CD14-positive monocyte (primary cell): Measurements from ENCODE around the gene MAP3K3. TPM values are rescaled to one million over a fixed set of nuclear protein-coding genes. Genes with fewer than 3 reads are reported as not detected.

Experiments
- DNase-seq, 3 donors: peaks; one replicate each; pipeline ENCODE4 v3.0.0-alpha.2; 2011 to 2022
- H2AFZ ChIP-seq: 2 replicates; pipeline ENCODE4 v1.6.0; 2012; ENCODE audit warnings: mild to moderate bottlenecking, low read depth, low read length, inconsistent platforms; ENCODE audit not compliant: insufficient read depth, poor library complexity, severe bottlenecking
- H3K27ac ChIP-seq, 2 donors: 1 replicate in 1 of 2; 2 replicates in 1 of 2; pipeline ENCODE4 v1.5.1; 2012 to 2013; ENCODE audit warnings: low read length in 2 of 2, control low read depth in 1 of 2, inconsistent platforms in 1 of 2, low read depth in 1 of 2, mild to moderate bottlenecking in 1 of 2
- H3K27me3 ChIP-seq, 2 donors: one replicate each; pipeline versions ENCODE4 v1.6.0 to v1.6.1; 2011 to 2013; ENCODE audit warnings: low read length in 2 of 2; ENCODE audit not compliant: control insufficient read depth in 2 of 2, insufficient read depth in 2 of 2
- H3K36me3 ChIP-seq, 2 donors: replicated peaks in 1 of 2; 1 replicate in 1 of 2; 2 replicates in 1 of 2; pipeline versions ENCODE4 v1.5.1 to v1.6.1; 2012 to 2013; ENCODE audit warnings: low read length in 2 of 2, control low read depth in 1 of 2, inconsistent platforms in 1 of 2, mild to moderate bottlenecking in 1 of 2; ENCODE audit not compliant: insufficient read depth in 2 of 2, control insufficient read depth in 1 of 2
- H3K4me1 ChIP-seq, 2 donors: 1 replicate in 1 of 2; 2 replicates in 1 of 2; pipeline versions ENCODE4 v1.5.1 to v1.6.1; 2012 to 2013; ENCODE audit warnings: low read length in 2 of 2, control low read depth in 1 of 2, inconsistent platforms in 1 of 2, mild to moderate bottlenecking in 1 of 2, moderate library complexity in 1 of 2; ENCODE audit not compliant: insufficient read depth in 2 of 2, control insufficient read depth in 1 of 2
- H3K4me2 ChIP-seq: replicated peaks from 2 replicates; pipeline ENCODE3; 2012; ENCODE audit warnings: low read length, moderate library complexity, mild to moderate bottlenecking; ENCODE audit not compliant: poor library complexity, severe bottlenecking; ENCODE audit errors: extremely low read depth
- H3K4me3 ChIP-seq, 3 experiments: fragments of 200-600 bp in 1 of 3; sonication (generic) in 1 of 3; replicated peaks in 1 of 3; 1 replicate in 2 of 3; 2 replicates in 1 of 3; pipeline ENCODE4 v1.5.1; 2011 to 2013; ENCODE audit warnings: low read length in 3 of 3, mild to moderate bottlenecking in 3 of 3, control low read depth in 2 of 3, low read depth in 2 of 3, inconsistent platforms in 1 of 3, moderate library complexity in 1 of 3
- H3K79me2 ChIP-seq: 2 replicates; pipeline ENCODE4 v1.6.0; 2012; ENCODE audit warnings: mild to moderate bottlenecking, control low read depth, inconsistent platforms, low read length, moderate library complexity; ENCODE audit not compliant: insufficient read depth
- H3K9ac ChIP-seq: 2 replicates; pipeline ENCODE4 v1.6.0; 2017; ENCODE audit warnings: low read length, mild to moderate bottlenecking; ENCODE audit not compliant: insufficient read depth, poor library complexity, severe bottlenecking
- H3K9me3 ChIP-seq, 2 donors: replicated peaks in 1 of 2; 1 replicate in 1 of 2; 2 replicates in 1 of 2; pipeline versions ENCODE4 v1.5.1 to v1.6.1; 2012 to 2013; ENCODE audit warnings: low read length in 2 of 2, control low read depth in 1 of 2; ENCODE audit not compliant: control insufficient read depth in 1 of 2, insufficient read depth in 1 of 2
- H4K20me1 ChIP-seq: 2 replicates; pipeline ENCODE4 v1.6.0; 2012; ENCODE audit warnings: mild to moderate bottlenecking, low read length, control low read depth, moderate library complexity; ENCODE audit not compliant: insufficient read depth
- H3K27ac Mint-ChIP-seq, 7 donors: one replicate each; pipeline ENCODE4 v1.8.0; 2020; ENCODE audit warnings: mild to moderate bottlenecking in 7 of 7, mixed read lengths in 7 of 7, moderate library complexity in 6 of 7, inconsistent platforms in 2 of 7
- H3K27me3 Mint-ChIP-seq, 3 donors: one replicate each; pipeline ENCODE4 v1.8.0; 2021 to 2022; ENCODE audit warnings: low read depth in 3 of 3, mild to moderate bottlenecking in 3 of 3, mixed read lengths in 3 of 3, moderate library complexity in 3 of 3, inconsistent platforms in 1 of 3
- H3K36me3 Mint-ChIP-seq, 2 donors: one replicate each; pipeline ENCODE4 v1.8.0; 2020; ENCODE audit warnings: mixed read lengths in 2 of 2, inconsistent platforms in 1 of 2, mild to moderate bottlenecking in 1 of 2
- H3K4me1 Mint-ChIP-seq: one replicate; pipeline ENCODE4 v1.8.0; 2020; ENCODE audit warnings: mild to moderate bottlenecking, mixed read lengths
- H3K4me3 Mint-ChIP-seq, 2 donors: one replicate each; pipeline ENCODE4 v1.8.0; 2020; ENCODE audit warnings: mild to moderate bottlenecking in 2 of 2, mixed read lengths in 2 of 2, moderate library complexity in 1 of 2
- H3K9me3 Mint-ChIP-seq, 7 donors: one replicate each; pipeline ENCODE4 v1.8.0; 2020 to 2022; ENCODE audit warnings: mixed read lengths in 7 of 7, mild to moderate bottlenecking in 6 of 7, moderate library complexity in 6 of 7, inconsistent platforms in 2 of 7
- WGBS: methylation state at CpG from one replicate; pipeline ENCODE4 v1.1.5; 2013; ENCODE audit warnings: missing lambda C conversion rate; ENCODE audit not compliant: insufficient coverage; 5-methylcytosine and 5-hydroxymethylcytosine counted together
- intact Hi-C, 2 donors: fragments of 100-400 bp; cut with micrococcal nuclease; formaldehyde crosslinking; loops; one replicate each; pipeline versions ENCODE4 v1.15.0 to v1.15.1; 2023
- polyA plus RNA-seq, 3 donors: library from polyadenylated mRNA; depleted of rRNA in 1 of 3; unstranded in 2 of 3; stranded (reverse) in 1 of 3; fragments of 300-500 nt in 2 of 3; fragments of >200 nt in 1 of 3; fragmentation: Illumina TruSeq in 2 of 3; gene quantifications; 1 replicate in 2 of 3; 2 replicates in 1 of 3; pipeline ENCODE4 v1.2.3, GENCODE V29; 2012 to 2021
- TF ChIP-seq, protein P1 (sequence below): fragments of 200-600 bp; IDR thresholded peaks from one replicate; pipeline ENCODE4 v1.8.0; 2022; ENCODE audit warnings: antibody characterized with exemption, mild to moderate bottlenecking

Gene MAP3K3
- polyA plus RNA-seq, 3 donors: 52.2 to 219 (median 63.6) TPM

DNA sequence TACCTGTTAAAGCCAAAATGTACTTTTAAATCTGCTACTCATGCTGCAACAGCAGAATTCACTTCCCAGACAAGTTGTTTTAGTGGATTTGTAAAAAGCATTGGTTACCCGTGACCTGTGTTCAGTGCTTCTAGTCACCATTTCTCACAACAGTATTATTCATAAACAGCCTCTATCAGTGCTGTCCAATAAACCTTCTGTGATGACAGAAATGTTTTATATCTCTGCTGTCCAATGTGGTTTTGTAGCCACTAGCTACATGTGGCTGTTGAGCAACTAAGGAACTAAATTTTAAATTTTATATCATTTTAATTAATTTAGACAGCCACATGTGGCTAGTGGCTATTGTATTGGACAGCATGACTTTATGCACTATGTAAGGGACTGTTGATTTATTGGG lies 12.6 kb downstream of the MAP3K3 start:
- no CpG with 5 or more reads among the region's 1 CpG for WGBS
- Histone ChIP-seq H3K36me3 (peaks cover 61 to 87% of the 10 kb centered on the region in 2 donors), H3K4me2 (peak overlapping the region; percentile 44), H3K9ac (peak overlapping the region; percentile 15), H3K27ac (peak overlapping the region; percentile 8 to 78), H3K79me2 (peaks cover 76% of the 10 kb centered on the region), H3K9me3 (no peaks in the 10 kb centered on the region), H3K27me3 (no peaks in the 10 kb centered on the region), H3K4me1 (peaks cover 38 to 50% of the 10 kb centered on the region in 2 donors), H4K20me1 (peaks cover 76% of the 10 kb centered on the region), H2AFZ (no peak overlapping the region), H3K4me3 (peak overlapping the region in 1 of 3 experiments; percentile 27)
- intact Hi-C loops: loop anchor here in 1 of 2 donors (2.0 kb wide), 1 partner anchor 14 kb away; no protein-coding TSS in a partner anchor
- TF ChIP-seq, protein P1, sequence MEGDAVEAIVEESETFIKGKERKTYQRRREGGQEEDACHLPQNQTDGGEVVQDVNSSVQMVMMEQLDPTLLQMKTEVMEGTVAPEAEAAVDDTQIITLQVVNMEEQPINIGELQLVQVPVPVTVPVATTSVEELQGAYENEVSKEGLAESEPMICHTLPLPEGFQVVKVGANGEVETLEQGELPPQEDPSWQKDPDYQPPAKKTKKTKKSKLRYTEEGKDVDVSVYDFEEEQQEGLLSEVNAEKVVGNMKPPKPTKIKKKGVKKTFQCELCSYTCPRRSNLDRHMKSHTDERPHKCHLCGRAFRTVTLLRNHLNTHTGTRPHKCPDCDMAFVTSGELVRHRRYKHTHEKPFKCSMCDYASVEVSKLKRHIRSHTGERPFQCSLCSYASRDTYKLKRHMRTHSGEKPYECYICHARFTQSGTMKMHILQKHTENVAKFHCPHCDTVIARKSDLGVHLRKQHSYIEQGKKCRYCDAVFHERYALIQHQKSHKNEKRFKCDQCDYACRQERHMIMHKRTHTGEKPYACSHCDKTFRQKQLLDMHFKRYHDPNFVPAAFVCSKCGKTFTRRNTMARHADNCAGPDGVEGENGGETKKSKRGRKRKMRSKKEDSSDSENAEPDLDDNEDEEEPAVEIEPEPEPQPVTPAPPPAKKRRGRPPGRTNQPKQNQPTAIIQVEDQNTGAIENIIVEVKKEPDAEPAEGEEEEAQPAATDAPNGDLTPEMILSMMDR: no peak
- no peak for DNase-seq
- H3K36me3 Mint-ChIP-seq: peaks cover 73 to 84% of the 10 kb centered on the region in 2 donors
- H3K4me1 Mint-ChIP-seq: peaks cover 70% of the 10 kb centered on the region
- H3K9me3 Mint-ChIP-seq: no peaks in the 10 kb centered on the region
- no peaks in the 10 kb centered on the region for H3K27me3 Mint-ChIP-seq
- peak overlapping the region in 5 of 7 donors; percentile 61 to 89 (median 70) for H3K27ac Mint-ChIP-seq
- no peak overlapping the region for H3K4me3 Mint-ChIP-seq

DNA sequence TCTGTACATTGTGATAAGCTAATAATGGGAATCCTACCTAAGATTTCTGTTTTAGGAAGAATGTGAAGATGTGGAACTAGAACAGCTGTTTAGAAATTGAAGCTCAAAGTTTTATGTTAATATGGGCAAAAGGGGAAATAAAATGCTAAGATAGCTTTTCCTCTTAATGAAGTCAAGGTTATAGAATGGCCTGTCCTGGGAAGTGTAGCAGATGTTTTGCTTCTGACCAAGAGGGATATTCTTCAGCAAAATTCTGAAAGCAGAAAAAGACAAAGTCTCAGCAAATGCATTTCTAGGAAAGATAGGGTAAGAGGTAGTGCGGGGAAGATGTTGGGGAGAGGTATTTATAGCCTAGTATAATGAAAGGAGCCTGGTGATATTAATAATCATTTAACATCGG lies 13.1 kb downstream of the MAP3K3 start:
- Mint-ChIP-seq H3K4me3 (peak overlapping the region in 1 of 2 donors; percentile 23), H3K9me3 (no peaks in the 10 kb centered on the region), H3K4me1 (peaks cover 72% of the 10 kb centered on the region), H3K27ac (peak overlapping the region in 6 of 7 donors; percentile 9 to 82 (median 70)), H3K36me3 (peaks cover 75 to 85% of the 10 kb centered on the region in 2 donors), H3K27me3 (no peaks in the 10 kb centered on the region)
- H2AFZ ChIP-seq: no peak overlapping the region
- intact Hi-C loops: loop anchor here in 1 of 2 donors (2.0 kb wide), 1 partner anchor 14 kb away; no protein-coding TSS in a partner anchor
- H3K4me3 ChIP-seq: no peak overlapping the region
- peaks cover 72% of the 10 kb centered on the region for H4K20me1 ChIP-seq
- H3K4me2 ChIP-seq: no peak overlapping the region
- no peaks in the 10 kb centered on the region for H3K27me3 ChIP-seq
- no peak for DNase-seq
- H3K27ac ChIP-seq: peak overlapping the region in 1 of 2 donors; percentile 78
- no peak overlapping the region for H3K9ac ChIP-seq
- H3K4me1 ChIP-seq: peaks cover 42 to 50% of the 10 kb centered on the region in 2 donors
- peaks cover 76% of the 10 kb centered on the region for H3K79me2 ChIP-seq
- no peaks in the 10 kb centered on the region for H3K9me3 ChIP-seq
- TF ChIP-seq, protein P1: no peak
- peaks cover 61 to 85% of the 10 kb centered on the region in 2 donors for H3K36me3 ChIP-seq
- WGBS: no CpG with 5 or more reads among the region's 2 CpGs
